Measurements from ENCODE around the gene LMO3. TPM values are rescaled to one million over a fixed set of nuclear protein-coding genes. Genes with fewer than 3 reads are reported as not detected.

Gene LMO3
- total and polyA plus RNA-seq, 4 donors, result 0.13 to 1.2 TPM; not detected in 2

- Histone ChIP-seq H3K9ac (ENCODE audit: low read depth in 1 of 2, low read length in 2 of 2) (no peak overlapping the region), H3K4me1 (ENCODE audit: control insufficient read depth in 4 of 4, insufficient read depth in 4 of 4, low read length in 3 of 4) (peaks cover 14 to 24% (median 22%) of the 10 kb centered on the region in 4 donors), H3K9me3 (ENCODE audit: control insufficient read depth in 4 of 4, low read length in 3 of 4) (no peaks in the 10 kb centered on the region), H3K27ac (ENCODE audit: low read depth in 1 of 2, low read length in 2 of 2) (no peak overlapping the region), H3K36me3 (ENCODE audit: control insufficient read depth in 4 of 4, insufficient read depth in 3 of 4, low read depth in 1 of 4, low read length in 3 of 4) (no peaks in the 10 kb centered on the region), H3K27me3 (ENCODE audit: control insufficient read depth in 4 of 4, insufficient read depth in 4 of 4, low read length in 3 of 4) (peaks cover 0 to 9% (median 4%) of the 10 kb centered on the region in 4 donors), H3K4me3 (ENCODE audit: low read depth in 1 of 3, low read length in 3 of 3) (no peak overlapping the region)
- DNase-seq (ENCODE audit: low spot score), result no peak
- TF ChIP-seq JUND (IDR thresholded peaks at IDR 0.05) (no peak), FOXA2 (IDR thresholded peaks at IDR 0.05) (no peak), RXRA (IDR thresholded peaks at IDR 0.05) (no peak), NR2F2 (IDR thresholded peaks at IDR 0.05) (no peak), FOXA1 (IDR thresholded peaks at IDR 0.05) (no peak), HNF4G (IDR thresholded peaks at IDR 0.05) (no peak), ZBTB33 (IDR thresholded peaks at IDR 0.05) (no peak), RAD21 (IDR thresholded peaks at IDR 0.05) (no peak), EGR1 (IDR thresholded peaks at IDR 0.05; ENCODE audit: low read depth in 2 of 2) (no peak), MAX (IDR thresholded peaks at IDR 0.05) (no peak), GABPA (IDR thresholded peaks at IDR 0.05 in 1 of 2, conservative IDR thresholded peaks at IDR 0.05 in 1 of 2) (no peak), HNF4A (conservative IDR thresholded peaks at IDR 0.05) (no peak), TAF1 (conservative IDR thresholded peaks at IDR 0.05) (no peak), CTCF (IDR thresholded peaks at IDR 0.05; ENCODE audit: low read depth, low read length, missing input control) (no peak), ATF3 (IDR thresholded peaks at IDR 0.05) (no peak), SP1 (IDR thresholded peaks at IDR 0.05) (no peak), REST (IDR thresholded peaks at IDR 0.05) (no peak), YY1 (IDR thresholded peaks at IDR 0.05) (no peak)
- 72% methylated on average over 6 of the region's 6 CpGs for WGBS
Measured at GRCh38 chr12:16606991-16607390, 1.0 kb upstream of the LMO3 start.

Data from liver (tissue), 9 donors.